ENCODE measurements around the gene TMEM45A. TPM values are rescaled to one million over a fixed set of nuclear protein-coding genes. Genes with fewer than 3 reads are reported as not detected.

The TMEM45A gene
- total RNA-seq, 1 experiment from 2014 or later, result 10.1 TPM

DNA sequence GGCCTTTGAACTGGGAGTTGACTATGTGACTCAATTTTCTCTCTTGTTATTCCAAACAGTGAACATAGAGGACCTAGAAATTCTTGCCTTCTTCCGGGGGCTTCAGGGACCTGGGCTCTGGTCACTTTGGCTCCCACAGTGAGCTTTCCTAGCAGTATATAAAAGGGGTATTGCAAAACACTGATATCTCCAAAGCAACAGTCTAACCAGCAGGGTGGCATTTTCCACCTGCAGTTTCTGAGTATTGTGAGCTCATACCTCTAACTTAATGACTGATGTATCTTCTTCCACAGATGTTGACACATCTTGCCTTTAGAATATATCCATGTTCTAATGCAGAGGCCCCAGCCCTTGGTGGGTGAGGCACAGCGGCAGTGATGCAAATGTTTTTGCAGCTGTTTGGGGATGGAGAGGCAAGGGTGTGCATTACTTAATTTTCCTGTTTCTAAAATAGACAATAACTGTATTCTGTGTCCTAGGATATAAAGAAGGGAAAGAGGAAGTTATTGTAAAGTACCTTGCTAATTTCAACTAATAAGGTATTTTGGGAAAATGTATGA is 71.3 kb downstream of the TMEM45A start:
- H2BK20ac ChIP-seq (ENCODE audit: low read depth, low read length, poor library complexity, severe bottlenecking), result no peak overlapping the region
- no peak overlapping the region for H2AFZ ChIP-seq (ENCODE audit: low read length)
- H2BK5ac ChIP-seq (ENCODE audit: insufficient read length, low read length), result no peak overlapping the region
- H3K27me3 ChIP-seq (ENCODE audit: insufficient read depth, low read length), result no peaks in the 10 kb centered on the region
- H4K20me1 ChIP-seq (ENCODE audit: control insufficient read depth, insufficient read depth, insufficient read length), result no peaks in the 10 kb centered on the region
- H3T11ph ChIP-seq (ENCODE audit: low read length), result no peak overlapping the region
- no peak overlapping the region for H3K27ac ChIP-seq (ENCODE audit: insufficient read length, low read depth, low read length)
- no peak for DNase-seq
- H3K4ac ChIP-seq (ENCODE audit: low read depth, low read length), result no peak overlapping the region
- no peak overlapping the region for H2AK5ac ChIP-seq (ENCODE audit: insufficient read length, low read length)
- H3K23ac ChIP-seq (ENCODE audit: insufficient read length, low read depth, low read length), result no peak overlapping the region
- H3K79me1 ChIP-seq (ENCODE audit: insufficient read depth, low read depth, low read length, poor library complexity, severe bottlenecking), result no peaks in the 10 kb centered on the region
- Mint-ChIP-seq H3K27ac (peak overlapping the region in 2 of 3 experiments; percentile 35 to 85; a peak in 2 of 7 replicates), H3K4me3 (no peak overlapping the region), H3K9me3 (no peaks in the 10 kb centered on the region), H3K4me1 (peaks cover 26% of the 10 kb centered on the region in 2 experiments), H3K36me3 (ENCODE audit: insufficient read depth in 1 of 3, low read depth in 3 of 3) (no peaks in the 10 kb centered on the region), H3K27me3 (ENCODE audit: low read depth) (no peaks in the 10 kb centered on the region)
- H2BK120ac ChIP-seq (ENCODE audit: low read depth, low read length, poor library complexity, severe bottlenecking), result peak overlapping the region; percentile 36
- H4K8ac ChIP-seq (replicated peaks; ENCODE audit: insufficient read length, low read depth, low read length), result no peak overlapping the region
- H3K18ac ChIP-seq (ENCODE audit: insufficient read length, low read depth, low read length), result no peak overlapping the region
- no peak overlapping the region for H3K56ac ChIP-seq (ENCODE audit: insufficient read length, low read depth, low read length)
- TF ChIP-seq CTCF (conservative IDR thresholded peaks at IDR 0.05), result no peak
- H3K4me1 ChIP-seq (ENCODE audit: insufficient read depth, low read length), result peaks cover 4% of the 10 kb centered on the region; the same call in 1 of the 2 replicates
- no peak overlapping the region for H2BK15ac ChIP-seq (ENCODE audit: low read depth, low read length)
- H3K4me2 ChIP-seq (ENCODE audit: insufficient read depth, insufficient read length, low read length), result no peak overlapping the region
- H3K23me2 ChIP-seq (ENCODE audit: insufficient read length, low read depth, low read length, poor library complexity, severe bottlenecking), result no peaks in the 10 kb centered on the region
- no peaks in the 10 kb centered on the region for H3K9me3 ChIP-seq (ENCODE audit: control insufficient read depth, low read depth, low read length)
- H3K14ac ChIP-seq (ENCODE audit: insufficient read depth, low read length), result no peak overlapping the region
- WGBS (ENCODE audit: extremely low coverage, insufficient read length, low lambda C conversion rate), result no CpG with 5 or more reads among the region's 2 CpGs
- no peak overlapping the region for H2BK12ac ChIP-seq (ENCODE audit: insufficient read length, low read depth, low read length)
- no peak overlapping the region for H4K5ac ChIP-seq (ENCODE audit: insufficient read length, low read depth, low read length)
- no peak overlapping the region for H4K91ac ChIP-seq (ENCODE audit: insufficient read length, low read depth, low read length)
- no peak overlapping the region for H3K9ac ChIP-seq (ENCODE audit: extremely low read depth, insufficient read length, low read length)
- H3K79me2 ChIP-seq (ENCODE audit: insufficient read depth, low read length), result no peaks in the 10 kb centered on the region
